GM20000 (cell line): ENCODE data around the gene C1orf174.
"Not testable (repeated sequence)": the region's sequence is repeated elsewhere in the genome, so short reads cannot be mapped to it uniquely, and the experiment has no call there.

Source experiments
- DNase-seq: peaks from one replicate; pipeline ENCODE4 v3.0.0; 2012; ENCODE audit warnings: low spot score
- TF ChIP-seq, protein P1 (sequence below): IDR thresholded peaks from 2 replicates; pipeline ENCODE4 v1.5.1; 2012; ENCODE audit warnings: mild to moderate bottlenecking, control low read depth; ENCODE audit errors: extremely low read depth, missing control alignments

C1orf174 gene

DNA sequence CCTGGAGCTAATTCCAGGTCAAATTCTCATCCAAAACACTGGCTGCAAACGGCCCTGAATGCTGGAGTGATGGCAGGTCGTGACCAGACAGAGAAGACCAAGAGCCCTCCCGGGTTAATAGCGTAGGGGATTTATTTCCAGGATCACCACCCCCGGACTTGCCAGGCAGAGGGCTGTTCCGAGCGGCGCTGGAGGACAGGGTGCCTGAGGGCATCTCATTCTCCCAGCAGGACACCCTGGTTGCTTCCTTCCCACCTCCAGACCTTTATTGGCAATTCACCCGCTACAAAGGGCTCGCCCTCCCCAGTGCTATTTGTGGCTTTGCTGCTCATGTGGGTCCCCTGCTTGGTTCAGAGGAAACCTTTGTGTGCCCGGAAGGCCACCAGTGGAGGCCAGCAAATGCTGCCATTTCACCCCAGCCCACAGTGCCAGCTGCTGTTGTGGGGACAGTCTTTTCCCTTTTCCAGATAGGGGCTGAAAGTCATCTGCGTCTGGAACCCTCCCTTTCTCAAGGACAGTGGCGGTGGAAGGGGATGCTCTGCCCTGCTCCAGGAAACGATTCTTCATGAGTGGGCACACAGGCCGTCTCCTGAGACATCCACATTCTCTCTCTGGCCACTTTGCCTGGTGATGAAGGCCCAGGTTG, 19.0 kb upstream of the C1orf174 start:
- TF ChIP-seq, protein P1, sequence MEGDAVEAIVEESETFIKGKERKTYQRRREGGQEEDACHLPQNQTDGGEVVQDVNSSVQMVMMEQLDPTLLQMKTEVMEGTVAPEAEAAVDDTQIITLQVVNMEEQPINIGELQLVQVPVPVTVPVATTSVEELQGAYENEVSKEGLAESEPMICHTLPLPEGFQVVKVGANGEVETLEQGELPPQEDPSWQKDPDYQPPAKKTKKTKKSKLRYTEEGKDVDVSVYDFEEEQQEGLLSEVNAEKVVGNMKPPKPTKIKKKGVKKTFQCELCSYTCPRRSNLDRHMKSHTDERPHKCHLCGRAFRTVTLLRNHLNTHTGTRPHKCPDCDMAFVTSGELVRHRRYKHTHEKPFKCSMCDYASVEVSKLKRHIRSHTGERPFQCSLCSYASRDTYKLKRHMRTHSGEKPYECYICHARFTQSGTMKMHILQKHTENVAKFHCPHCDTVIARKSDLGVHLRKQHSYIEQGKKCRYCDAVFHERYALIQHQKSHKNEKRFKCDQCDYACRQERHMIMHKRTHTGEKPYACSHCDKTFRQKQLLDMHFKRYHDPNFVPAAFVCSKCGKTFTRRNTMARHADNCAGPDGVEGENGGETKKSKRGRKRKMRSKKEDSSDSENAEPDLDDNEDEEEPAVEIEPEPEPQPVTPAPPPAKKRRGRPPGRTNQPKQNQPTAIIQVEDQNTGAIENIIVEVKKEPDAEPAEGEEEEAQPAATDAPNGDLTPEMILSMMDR, result no peak
- no peak for DNase-seq

DNA sequence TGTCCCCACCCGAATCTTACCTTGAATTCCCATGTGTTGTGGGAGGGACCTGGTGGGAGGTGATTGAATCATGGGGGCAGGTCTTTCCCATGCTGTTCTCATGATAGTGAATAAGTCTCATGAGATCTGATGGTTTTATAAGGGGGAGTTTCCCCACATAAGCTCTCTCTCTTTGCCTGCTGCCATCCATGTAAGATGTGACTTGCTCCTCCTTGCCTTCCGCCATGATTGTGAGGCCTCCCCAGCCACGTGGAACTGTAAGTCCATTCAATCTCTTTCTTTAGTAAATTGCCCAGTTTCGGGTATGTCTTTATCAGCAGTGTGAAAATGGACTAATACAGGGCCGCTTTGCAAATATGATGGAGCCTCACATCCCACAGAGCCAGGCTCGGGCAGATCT, 18.3 kb upstream of the C1orf174 start:
- not testable (repeated sequence) for DNase-seq

- TF ChIP-seq, protein P1, result no peak
- DNase-seq, result no peak
Measured at GRCh38 chr1:3917761-3918160, 17.7 kb upstream of the C1orf174 start.

DNA sequence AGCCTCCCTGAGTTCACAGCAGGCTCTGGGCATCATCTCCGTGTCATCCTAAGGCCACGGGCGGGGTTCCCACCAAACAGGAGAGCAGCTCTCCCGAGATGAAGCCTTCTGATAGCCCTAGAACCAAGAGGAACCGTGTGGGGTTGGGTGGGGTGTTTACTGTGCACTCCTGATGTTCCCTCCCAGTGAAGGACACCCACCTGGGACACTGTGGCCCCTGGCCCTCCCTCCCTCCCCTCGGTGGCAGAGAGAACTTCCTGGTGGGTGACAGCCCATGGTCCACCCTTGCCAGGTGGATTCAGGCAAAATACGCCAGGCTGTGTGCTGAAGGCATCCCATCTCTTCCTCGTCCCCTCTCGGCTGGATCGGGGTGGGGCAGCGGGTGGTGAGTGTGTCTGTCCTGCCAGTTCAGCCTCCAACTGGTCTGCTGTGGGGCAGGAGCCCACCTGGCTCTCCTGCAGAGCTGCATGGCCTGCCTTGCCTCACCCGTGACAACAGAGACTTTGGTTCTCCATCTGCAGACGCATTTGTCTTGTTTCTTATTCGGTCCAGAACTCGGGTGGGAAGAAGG, 15.6 kb upstream of the C1orf174 start:
- TF ChIP-seq, protein P1, result no peak
- DNase-seq, result no peak

DNA sequence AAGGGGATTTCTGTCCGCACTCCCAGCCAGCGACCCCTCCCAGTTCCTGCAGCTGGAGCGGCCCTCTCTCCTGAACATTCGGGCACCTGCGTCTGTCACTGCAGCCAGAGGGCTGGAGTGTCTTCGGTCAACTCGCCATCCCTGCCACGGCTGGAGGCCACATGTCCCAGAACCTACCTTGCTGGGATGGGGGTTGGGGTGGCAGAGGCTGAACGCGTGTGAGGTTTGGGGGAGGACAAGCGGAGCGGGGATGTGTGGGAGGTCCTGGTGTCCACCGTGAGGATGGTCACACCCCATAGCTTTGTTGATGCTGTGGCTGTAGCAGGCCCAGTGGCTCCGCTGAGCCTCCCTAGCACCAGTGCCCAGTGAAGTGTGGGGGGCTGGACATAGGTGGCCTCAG, 14.8 kb upstream of the C1orf174 start:
- DNase-seq, result no peak
- TF ChIP-seq, protein P1, result no peak

- no peak for DNase-seq
- TF ChIP-seq, protein P1, result no peak
Measured at GRCh38 chr1:3914331-3914851, 14.3 kb upstream of the C1orf174 start.

- TF ChIP-seq, protein P1, result no peak
Measured at GRCh38 chr1:3912809-3913685, 13.0 kb upstream of the C1orf174 start.

More at GRCh38 chr1:3912809-3913685, 13.0 kb upstream of the C1orf174 start:
- DNase-seq, result no peak
